Stomach (tissue), 4 donors: ENCODE data around the gene SPAAR.

Source experiments
- CTCF ChIP-seq, 7 experiments: fragments of 450-650 bp in 4 of 7; fragments of 200-600 bp in 3 of 7; sonication (generic) in 3 of 7; IDR thresholded peaks; one replicate each; pipeline ENCODE4 v1.5.1; 2016 to 2019; ENCODE audit warnings: antibody characterized with exemption in 7 of 7, control low read depth in 2 of 7, mild to moderate bottlenecking in 1 of 7
- EP300 ChIP-seq: sonication (generic); formaldehyde crosslinking; IDR thresholded peaks from one replicate; pipeline ENCODE4 v1.6.1; 2017; ENCODE audit warnings: antibody characterized with exemption
- POLR2A ChIP-seq, 4 donors: fragments of 450-650 bp; IDR thresholded peaks; one replicate each; pipeline ENCODE4 v1.6.1; 2016; ENCODE audit warnings: antibody characterized with exemption in 4 of 4, control low read depth in 2 of 4, mild to moderate bottlenecking in 1 of 4, moderate library complexity in 1 of 4

GRCh38 chr9:35861161-35861897, 48.0 kb upstream of the SPAAR start:
- TF ChIP-seq CTCF (IDR thresholded peaks at IDR 0.05) (no peak), POLR2A (IDR thresholded peaks at IDR 0.05) (no peak), EP300 (no peak)
